RWPE2 (cell line): ENCODE results near the gene PLXNC1.

ENCODE experiments used
- ATAC-seq: fragments of 200-7000 bp; cut with Tn5 transposase; 3 replicates; pipeline ENCODE4 v1.9.1; 2021; ENCODE audit warnings: low read depth
- DNase-seq: peaks from one replicate; pipeline ENCODE4 v3.0.0-alpha.2; 2020; ENCODE audit warnings: low spot score
- H3K27ac ChIP-seq: fragments of 450-650 bp; 2 replicates; pipeline ENCODE4 v1.5.1; 2017; ENCODE audit warnings: mild to moderate bottlenecking; ENCODE audit not compliant: poor library complexity, severe bottlenecking
- H3K27me3 ChIP-seq: fragments of 250-450 bp; sonication (Bioruptor Pico); 2 replicates; pipeline ENCODE4 v1.5.1; 2021; ENCODE audit warnings: mild to moderate bottlenecking, moderate library complexity; ENCODE audit not compliant: insufficient read depth, poor library complexity, severe bottlenecking
- H3K36me3 ChIP-seq: fragments of 250-450 bp; sonication (Bioruptor Pico); 2 replicates; pipeline ENCODE4 v1.5.1; 2020; ENCODE audit warnings: low read depth, mild to moderate bottlenecking, moderate library complexity
- H3K4me1 ChIP-seq: fragments of 250-450 bp; sonication (Bioruptor Pico); 2 replicates; pipeline ENCODE4 v1.5.1; 2021; ENCODE audit warnings: mild to moderate bottlenecking, moderate library complexity; ENCODE audit not compliant: insufficient read depth, poor library complexity, severe bottlenecking
- H3K4me3 ChIP-seq: fragments of 250-450 bp; sonication (Bioruptor Pico); 2 replicates; pipeline ENCODE4 v1.5.1; 2021; ENCODE audit warnings: mild to moderate bottlenecking, moderate library complexity; ENCODE audit not compliant: severe bottlenecking
- H3K9me3 ChIP-seq: fragments of 250-450 bp; sonication (Bioruptor Pico); 2 replicates; pipeline ENCODE4 v1.5.1; 2021; ENCODE audit warnings: mild to moderate bottlenecking, moderate library complexity; ENCODE audit not compliant: severe bottlenecking
- TF ChIP-seq, protein P1 (sequence below): fragments of 450-650 bp; IDR thresholded peaks from one replicate; pipeline ENCODE4 v1.5.1; 2017; ENCODE audit warnings: mild to moderate bottlenecking, moderate library complexity; ENCODE audit not compliant: poor library complexity, severe bottlenecking

PLXNC1 gene

DNA sequence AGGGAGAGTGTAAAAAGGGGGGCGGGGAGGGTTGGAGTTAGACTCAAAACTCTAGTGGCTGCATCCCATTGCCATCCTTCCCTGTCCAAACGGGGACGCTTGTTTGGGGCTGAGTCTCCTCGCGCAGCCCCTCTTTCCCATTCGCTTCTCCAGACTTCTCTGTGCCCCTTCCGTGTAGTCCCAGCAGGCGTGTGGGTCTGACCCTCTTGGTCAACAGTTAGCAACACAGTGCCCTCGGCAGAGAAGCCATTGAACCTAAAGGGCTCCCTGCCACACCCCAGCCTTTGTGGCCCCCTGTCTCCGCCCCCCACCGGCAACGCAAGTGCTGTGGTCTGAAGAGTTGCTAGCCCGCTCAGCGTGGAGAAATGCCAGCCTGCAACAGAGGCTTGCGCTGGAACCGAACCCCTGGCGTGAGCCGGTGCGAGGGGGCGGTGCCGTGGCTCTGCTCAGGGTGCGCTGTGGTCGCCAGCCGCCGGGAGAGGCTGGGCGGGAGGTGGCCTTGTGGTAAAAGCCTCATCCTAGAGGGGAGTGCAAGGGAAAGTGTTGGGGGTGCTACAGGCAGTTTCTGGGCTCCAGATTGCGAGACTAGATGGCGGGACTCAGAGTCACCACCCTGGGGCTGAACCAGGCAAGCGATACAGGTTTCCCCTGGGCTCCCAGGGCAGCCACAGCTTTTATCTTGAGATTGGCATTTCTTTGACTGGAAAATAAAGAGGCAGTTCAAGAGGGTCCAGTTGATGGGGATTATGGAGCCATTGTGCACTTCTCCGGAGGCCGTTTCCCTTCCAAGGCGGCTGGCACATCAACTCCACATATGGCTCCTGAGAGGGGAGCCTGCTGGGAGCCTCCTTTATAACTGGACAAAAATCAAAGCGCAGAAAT lies 2.1 kb downstream of the PLXNC1 start:
- no peaks in the 10 kb centered on the region for H3K36me3 ChIP-seq
- no peak for ATAC-seq
- H3K4me3 ChIP-seq: no peak overlapping the region
- H3K27me3 ChIP-seq: peaks cover 72% of the 10 kb centered on the region
- H3K9me3 ChIP-seq: no peaks in the 10 kb centered on the region
- no peak for DNase-seq
- TF ChIP-seq, protein P1, sequence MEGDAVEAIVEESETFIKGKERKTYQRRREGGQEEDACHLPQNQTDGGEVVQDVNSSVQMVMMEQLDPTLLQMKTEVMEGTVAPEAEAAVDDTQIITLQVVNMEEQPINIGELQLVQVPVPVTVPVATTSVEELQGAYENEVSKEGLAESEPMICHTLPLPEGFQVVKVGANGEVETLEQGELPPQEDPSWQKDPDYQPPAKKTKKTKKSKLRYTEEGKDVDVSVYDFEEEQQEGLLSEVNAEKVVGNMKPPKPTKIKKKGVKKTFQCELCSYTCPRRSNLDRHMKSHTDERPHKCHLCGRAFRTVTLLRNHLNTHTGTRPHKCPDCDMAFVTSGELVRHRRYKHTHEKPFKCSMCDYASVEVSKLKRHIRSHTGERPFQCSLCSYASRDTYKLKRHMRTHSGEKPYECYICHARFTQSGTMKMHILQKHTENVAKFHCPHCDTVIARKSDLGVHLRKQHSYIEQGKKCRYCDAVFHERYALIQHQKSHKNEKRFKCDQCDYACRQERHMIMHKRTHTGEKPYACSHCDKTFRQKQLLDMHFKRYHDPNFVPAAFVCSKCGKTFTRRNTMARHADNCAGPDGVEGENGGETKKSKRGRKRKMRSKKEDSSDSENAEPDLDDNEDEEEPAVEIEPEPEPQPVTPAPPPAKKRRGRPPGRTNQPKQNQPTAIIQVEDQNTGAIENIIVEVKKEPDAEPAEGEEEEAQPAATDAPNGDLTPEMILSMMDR: no peak
- H3K27ac ChIP-seq: no peak overlapping the region
- H3K4me1 ChIP-seq: no peaks in the 10 kb centered on the region

DNA sequence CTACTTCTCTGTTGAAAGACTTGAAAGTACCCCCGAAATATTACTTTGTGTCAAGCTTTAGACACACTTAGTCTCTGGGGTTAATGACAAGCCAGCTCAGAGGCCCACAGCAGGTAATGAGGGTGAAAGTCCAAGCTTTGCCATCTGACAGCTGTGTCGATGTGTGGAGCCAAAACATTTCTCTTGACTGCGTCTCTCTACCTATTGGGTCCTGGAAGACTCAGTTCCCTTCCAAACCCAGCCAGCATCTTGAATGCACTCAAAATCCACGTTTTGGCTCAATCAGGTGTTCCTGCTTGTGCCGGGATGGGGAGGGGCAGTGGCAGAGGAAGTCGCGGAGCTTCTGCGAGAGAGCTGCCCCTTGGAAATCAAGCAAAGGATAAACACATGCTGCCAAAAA lies 3.2 kb downstream of the PLXNC1 start:
- TF ChIP-seq, protein P1: no peak
- ATAC-seq (no peak), DNase-seq (no peak)
- no peaks in the 10 kb centered on the region for H3K9me3 ChIP-seq
- H3K27ac ChIP-seq: no peak overlapping the region
- no peak overlapping the region for H3K4me3 ChIP-seq
- H3K27me3 ChIP-seq: peaks cover 66% of the 10 kb centered on the region
- no peaks in the 10 kb centered on the region for H3K4me1 ChIP-seq
- H3K36me3 ChIP-seq: no peaks in the 10 kb centered on the region

DNA sequence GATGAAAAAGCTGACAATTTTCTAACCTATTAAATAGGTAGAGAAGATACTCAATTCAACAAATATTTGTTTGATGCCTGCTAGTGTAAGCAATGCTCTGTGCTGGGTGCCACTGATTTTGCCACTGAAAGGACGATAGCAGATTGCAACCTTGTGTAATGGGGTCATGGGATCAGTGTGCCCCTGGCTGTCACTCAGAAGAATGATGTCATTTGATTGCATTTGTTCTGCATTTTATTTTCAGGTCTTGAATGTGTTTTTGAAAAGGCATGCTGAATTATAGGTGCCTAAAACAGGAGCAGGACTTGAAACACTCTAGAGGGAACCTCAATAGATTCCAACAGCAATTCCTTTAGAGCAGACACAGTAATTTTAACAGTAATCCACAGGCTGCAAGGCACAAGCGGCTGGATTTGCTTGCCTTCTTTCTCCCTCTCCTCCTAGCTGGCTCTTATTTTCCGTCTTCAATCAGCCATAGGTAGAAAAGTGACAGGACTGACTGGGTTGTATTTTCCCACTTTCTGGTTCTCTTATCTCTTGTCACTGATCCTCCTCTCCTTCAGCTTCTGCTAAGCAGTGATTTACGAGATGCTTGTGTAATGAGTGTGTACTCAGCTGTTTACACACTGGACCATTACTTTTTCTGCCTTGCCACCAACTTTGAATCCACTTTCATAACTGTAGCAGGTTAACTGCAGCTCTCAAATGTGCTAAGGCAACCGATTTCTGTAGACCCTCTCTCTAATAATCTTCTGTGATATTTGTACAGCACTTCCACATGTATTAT lies 4.1 kb downstream of the PLXNC1 start:
- Histone ChIP-seq H3K4me1 (no peaks in the 10 kb centered on the region), H3K27me3 (peaks cover 57% of the 10 kb centered on the region), H3K27ac (no peak overlapping the region), H3K36me3 (no peaks in the 10 kb centered on the region), H3K4me3 (no peak overlapping the region), H3K9me3 (no peaks in the 10 kb centered on the region)
- ATAC-seq (no peak), DNase-seq (no peak)
- TF ChIP-seq, protein P1: no peak

DNA sequence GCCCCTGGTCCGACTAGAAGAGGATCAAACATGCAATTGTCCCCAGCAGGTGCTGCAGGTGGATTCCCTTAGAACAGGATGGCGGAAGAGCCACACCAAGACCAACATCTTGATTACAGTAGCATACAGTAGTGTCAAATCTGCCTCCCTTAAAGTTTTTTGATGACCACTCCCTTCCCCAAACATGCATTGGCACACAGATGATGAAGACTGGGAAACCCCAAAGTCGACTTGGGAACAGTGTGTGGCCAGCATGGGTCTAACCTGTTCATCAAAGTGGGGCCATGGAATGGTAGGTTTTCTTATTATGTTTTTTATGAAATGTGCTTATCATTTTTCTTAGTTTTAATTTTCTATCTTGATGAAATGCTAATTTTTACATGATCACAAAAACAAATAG lies 8.8 kb downstream of the PLXNC1 start:
- DNase-seq (no peak), ATAC-seq (no peak)
- H3K36me3 ChIP-seq: no peaks in the 10 kb centered on the region
- H3K4me3 ChIP-seq: no peak overlapping the region
- H3K9me3 ChIP-seq: no peaks in the 10 kb centered on the region
- TF ChIP-seq, protein P1: no peak
- no peaks in the 10 kb centered on the region for H3K4me1 ChIP-seq
- peaks cover 18% of the 10 kb centered on the region for H3K27me3 ChIP-seq
- no peak overlapping the region for H3K27ac ChIP-seq
